ENCODE measurements around the gene MAML1.

MAML1 gene

GRCh38 chr5:179812135-179812825, 79.7 kb downstream of the MAML1 start:
- no peak for DNase-seq

DNA sequence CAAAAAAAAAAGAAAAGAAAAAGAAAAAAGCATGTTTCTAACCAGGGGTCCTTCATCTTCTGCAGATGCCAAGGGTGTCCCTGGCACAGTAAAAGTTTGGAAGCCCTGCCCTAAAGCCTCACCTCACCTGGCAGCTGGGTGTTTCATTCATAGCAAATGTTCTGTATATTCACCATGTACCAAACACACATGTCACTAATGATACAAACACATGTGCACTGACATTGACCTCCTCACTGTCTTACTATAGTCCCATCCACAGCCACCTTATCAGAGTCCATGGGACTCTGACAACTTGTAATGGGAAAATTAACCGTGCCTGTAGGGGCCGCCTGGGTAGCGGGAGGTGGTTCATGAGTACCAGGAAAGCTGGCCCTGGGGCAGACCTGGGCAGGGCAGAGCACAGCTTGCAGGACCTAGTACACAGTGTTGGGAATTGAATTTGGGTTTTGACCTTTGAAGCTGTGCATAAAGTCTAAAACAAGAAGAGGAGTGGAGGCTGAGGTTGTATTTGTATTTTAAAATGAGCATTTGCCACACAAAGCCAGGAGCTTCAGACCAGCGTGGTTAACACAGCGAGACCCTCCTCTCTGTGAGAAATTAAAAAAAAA, 80.5 kb downstream of the MAML1 start:
- DNase-seq, result no peak

- no peak for DNase-seq
These were observed 81.5 kb downstream of the MAML1 start for GRCh38 chr5:179814090-179814489.

- DNase-seq, result no peak
These were observed 83.0 kb downstream of the MAML1 start for GRCh38 chr5:179815491-179816249.

DNA sequence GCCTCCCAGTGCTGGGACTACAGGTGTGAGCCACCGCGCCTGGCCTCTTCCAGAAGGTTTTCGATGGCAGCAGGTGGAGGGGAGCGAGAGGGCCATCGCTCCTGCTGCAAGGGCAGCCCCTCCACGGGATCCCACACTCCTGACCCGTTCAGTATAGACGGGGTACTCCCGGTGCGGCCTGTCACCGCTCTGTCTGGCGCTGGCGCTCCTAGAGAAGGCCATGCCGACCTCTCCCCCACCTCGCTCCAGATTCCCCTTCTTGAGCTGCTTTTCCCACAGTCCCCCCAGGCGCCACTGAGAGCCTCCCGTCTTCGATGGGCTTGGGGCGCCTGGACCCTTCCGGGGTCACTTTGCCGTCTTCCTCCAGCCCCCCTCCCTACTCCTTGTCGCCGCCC, 83.8 kb downstream of the MAML1 start:
- no peak for DNase-seq

GRCh38 chr5:179816796-179817469, 84.3 kb downstream of the MAML1 start:
- DNase-seq, result no peak

DNA sequence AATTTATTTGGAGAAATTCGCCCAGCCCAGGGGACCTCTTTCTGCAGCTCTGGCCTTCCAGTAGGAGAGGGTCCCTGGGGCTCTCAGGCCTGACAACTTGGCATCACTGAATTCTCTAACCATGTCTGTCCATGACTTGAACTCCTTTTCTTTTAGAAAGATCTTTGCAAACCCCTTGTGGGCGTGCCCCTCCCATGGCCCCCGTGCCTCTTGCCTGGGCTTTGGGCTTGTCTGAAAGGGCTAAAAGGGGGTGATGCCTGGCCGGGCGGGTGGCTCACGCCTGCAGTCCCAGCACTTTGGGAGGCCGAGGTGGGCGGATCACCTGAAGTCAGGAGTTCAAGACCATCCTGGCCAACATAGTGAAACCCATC, 84.8 kb downstream of the MAML1 start:
- no peak for DNase-seq

DNA sequence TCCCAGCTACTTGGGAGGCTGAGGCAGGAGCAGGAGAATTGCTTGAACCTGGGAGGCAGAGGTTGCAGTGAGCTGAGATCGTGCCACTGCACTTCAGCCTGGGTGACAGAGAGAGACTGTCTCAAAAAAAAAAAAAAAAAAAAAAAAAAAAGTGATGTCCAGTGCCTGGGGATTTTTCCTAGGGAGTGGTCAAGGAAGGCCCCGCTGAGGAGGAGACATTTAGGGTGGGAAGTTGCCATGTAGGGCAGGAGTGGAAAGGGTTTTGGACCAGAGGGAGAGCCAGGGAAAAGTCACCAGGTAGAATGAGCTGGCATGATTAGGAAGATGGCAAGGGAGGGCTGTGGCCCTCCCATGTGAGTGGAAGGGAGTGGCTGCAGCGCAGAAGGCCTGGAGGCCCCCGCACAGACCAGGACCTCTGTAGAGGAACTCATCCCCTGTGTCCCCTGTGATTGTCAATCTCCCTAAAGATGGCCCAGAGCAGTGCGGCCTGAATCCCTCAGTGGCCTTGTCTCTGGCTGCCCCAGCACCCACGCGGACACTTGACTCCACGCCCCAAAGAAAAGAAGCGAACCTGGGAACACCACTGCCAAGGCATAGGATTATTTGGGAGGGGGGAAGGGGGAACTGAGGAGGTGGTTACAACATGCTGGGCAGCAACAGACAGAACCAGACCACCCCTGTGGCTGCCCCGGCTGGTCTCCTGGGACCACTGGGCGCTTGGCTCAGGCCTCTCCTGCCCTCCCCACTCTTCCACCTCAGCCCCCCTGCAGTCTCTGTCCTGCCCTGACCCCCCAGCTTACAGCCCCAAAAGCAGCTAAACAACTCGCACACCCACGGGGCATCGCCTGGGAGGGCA, 85.5 kb downstream of the MAML1 start:
- no peak for DNase-seq

DNA sequence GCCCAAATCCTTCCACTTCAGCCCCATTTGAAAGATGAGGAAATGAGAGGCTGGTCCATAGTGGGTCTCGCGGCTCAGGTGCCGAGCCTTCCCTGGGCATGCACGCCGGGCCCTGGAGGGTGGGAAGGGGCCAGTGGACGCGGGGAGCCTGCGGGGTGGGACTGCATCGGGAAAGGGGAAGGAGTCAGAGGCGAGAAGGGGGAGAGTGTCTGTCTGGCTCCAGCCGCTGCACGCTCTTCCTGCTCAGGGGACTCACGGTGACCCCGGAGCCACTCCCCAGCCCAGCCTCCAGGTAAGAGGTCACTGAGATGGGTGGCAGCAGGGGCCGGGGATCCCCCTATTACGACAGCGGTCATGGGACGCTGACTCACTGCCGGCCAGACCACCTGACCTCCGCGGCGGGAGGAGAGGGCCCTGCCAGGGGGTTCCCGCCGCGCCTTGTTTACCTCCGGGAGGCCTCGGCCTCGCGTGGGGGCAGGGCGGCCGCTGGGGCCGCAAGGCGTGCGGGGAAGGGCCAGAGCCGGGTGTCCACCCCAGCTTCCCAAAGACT, 86.2 kb downstream of the MAML1 start:
- DNase-seq, result peak; percentile 88

DNA sequence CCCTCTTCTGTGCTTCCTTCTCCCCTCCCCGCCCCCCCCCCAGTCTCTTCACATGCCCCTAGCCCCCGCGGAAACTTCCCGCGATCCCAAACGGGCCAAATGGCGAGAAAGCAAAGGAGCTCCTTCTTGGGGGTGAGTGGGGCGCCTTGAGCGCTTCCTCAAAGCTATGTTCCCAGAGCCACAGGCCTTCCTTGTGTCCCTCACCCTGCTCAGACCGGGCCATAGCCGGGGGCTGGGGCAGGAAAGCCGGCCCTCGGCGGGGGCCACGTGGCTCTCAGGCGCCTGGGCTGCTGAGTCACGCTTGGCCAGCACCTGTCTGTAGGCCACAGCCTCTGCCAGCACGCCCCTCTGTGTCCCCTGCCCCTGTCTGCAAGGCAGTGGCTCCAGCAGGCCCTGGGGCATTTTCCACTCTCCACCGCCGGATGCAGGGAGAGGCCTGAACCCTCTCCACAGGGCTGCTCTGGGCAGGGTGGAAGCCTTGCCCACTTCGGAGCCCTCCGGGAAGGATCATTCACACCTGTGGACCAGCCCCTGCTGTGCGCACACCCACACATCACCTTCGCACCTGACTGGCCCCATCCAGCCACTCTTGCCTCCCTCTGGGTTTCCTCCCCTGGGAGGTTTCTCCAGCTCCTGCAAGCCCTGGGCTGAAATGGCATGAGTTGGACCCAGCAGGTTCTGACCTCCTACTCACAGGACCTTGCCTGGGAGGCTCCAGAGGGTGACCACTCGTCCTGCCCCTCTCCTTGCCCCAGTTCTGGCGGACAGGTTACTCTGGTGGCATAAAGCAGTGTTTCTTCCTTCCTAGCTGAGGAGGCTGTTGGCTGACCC, 86.9 kb downstream of the MAML1 start:
- DNase-seq, result peak; percentile 57

GRCh38 chr5:179820127-179820482, 87.5 kb downstream of the MAML1 start:
- no peak for DNase-seq

DNA sequence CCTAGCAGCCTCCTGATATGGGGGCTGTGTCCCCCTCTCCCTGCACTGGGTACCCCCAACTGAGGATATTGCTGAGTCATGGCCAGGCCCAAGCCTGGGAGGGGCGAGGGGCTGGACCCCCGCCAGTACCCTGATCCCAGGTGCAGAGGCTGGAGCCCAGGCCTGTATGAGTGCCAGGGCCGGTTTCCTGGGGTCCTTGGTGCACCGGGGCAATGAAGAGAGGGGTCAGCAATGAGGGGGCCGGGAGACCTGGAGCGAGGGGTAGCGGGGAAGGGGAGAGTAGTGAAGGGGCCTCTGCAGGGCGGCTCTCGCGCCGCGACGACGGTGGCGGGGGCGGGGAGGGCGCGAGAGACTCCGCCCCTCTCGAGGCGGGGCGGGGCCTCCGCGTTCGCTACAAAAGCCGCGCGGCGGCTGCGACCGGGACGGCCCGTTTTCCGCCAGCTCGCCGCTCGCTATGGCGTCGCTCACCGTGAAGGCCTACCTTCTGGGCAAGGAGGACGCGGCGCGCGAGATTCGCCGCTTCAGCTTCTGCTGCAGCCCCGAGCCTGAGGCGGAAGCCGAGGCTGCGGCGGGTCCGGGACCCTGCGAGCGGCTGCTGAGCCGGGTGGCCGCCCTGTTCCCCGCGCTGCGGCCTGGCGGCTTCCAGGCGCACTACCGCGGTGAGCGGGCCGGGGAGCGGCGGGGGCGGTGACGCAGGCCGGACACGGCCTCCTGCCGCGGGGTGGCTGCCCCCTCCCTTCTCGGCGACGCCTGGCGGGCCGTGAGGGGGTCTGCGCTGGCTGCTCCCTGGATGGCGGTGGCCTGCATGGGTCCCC, 88.1 kb downstream of the MAML1 start, which contains the start of gene SQSTM1:
Gene SQSTM1 (plus strand): TSS at position 423 of the 815 bp plus-strand sequence. CDS start 32 bp downstream, at position 455.
- peak; percentile 79 for DNase-seq

DNA sequence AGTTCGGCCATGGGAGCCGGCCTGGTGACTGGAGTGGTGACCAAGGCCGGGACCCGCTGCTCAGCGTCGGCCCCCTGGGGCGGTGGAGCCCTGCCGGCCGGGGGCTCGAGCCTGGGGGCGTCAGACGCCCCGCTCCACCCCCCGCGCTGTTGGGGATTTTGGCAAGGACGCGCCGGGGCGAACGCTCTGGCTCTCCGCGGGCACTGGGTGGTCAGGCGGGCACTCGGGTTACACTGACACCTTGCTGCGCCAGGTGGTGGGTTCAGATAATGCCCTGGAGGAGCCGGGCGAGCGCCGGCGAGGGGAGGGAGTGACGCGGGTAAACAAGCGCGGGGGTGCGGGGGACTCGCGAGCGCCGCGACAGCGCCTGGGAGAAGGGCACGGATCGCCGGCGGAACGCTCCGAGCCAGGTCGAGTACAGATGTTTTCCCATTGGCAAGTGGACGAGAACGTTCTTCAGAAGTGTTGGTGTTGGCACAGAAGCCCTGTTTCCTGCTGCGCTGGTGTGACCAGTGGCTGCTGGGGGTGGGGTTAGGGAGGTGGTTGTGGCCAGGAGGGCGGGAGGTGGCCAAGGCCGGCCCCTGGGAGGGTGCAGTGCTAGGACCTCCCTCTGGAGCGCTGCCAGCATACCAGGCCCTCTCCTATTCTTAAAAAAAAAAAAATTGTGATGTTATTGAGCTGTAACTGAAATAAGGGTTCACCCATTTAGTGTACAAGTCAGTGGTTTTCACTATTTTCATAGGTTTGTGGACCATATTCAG, 88.9 kb downstream of the MAML1 start:
- peak; percentile 92 for DNase-seq

DNA sequence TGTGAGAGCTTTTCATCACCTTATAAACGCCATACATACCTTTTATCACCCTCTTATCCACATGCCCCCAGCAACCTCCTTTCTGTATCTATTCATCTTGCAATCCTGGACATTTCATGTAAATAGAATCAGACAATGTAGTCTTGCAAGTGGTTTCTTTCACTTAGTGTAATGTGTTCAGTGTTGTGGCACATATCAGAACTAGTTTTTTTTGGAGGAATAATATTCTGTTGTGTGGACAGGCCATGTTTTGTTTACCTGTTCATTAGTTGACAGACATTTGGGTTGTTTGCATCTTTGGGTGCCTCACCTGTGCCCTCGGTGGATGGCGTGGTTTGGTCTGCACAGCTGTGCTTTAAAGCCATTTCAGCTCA, 89.4 kb downstream of the MAML1 start:
- no peak for DNase-seq

GRCh38 chr5:179822444-179822990, 89.9 kb downstream of the MAML1 start:
- DNase-seq, result no peak

DNA sequence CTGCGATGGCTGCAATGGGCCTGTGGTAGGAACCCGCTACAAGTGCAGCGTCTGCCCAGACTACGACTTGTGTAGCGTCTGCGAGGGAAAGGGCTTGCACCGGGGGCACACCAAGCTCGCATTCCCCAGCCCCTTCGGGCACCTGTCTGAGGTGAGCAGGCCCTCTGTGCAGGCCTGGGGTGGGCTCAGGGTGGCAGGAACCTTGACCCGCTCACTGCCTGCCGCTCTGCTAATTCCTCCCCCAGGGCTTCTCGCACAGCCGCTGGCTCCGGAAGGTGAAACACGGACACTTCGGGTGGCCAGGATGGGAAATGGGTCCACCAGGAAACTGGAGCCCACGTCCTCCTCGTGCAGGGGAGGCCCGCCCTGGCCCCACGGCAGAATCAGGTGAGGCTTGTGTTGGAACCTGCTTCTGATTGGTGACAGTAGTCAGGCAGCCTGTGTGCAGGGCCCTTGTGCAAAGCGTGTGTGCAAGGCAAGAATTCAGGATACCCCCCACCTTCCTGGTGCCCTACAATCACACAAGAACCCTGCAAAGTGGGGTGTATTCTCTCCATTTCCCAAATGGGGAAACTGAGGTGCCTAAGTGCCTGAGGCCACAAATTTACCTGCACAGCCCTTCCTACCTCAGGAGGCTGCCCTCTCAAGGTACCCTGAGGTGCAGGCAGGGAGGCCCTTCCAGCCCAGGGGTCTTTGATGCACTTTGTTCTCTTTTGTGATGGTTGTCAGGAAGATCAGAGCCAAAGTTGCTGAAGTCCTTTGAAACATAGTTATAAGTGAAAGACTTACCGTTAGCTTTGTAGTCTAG, 91.5 kb downstream of the MAML1 start:
- no peak for DNase-seq

- no peak for DNase-seq
These were observed 92.1 kb downstream of the MAML1 start for GRCh38 chr5:179824745-179825112.

DNA sequence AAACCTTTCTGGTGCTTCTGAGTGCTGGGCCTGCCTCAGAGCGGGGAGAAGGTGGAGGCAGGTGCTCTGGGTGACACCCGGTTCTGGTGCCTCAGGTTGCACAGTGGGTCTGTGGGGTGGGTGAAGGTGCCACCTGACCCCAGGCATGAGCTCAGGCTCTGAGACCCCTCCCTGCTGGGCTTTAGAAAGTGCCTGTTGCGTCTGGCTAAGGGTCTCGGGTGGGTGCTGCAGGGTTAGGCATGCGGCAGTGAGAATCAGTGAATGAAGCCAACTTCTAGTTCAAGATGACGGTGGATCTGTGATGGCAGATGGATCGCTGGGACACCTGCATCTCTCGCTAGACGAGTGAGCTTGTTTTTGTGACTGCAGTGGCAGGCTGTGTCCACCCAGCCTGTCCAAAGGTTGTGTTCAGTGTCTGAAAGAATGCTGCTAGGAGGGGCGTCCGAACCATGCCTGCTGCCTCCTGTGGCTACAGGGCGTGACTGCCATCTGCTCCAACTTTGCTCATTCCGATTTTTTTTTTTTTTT, 93.1 kb downstream of the MAML1 start:
- no peak for DNase-seq

Measured in fibroblast of skin of right biceps (primary cell).